H4 (cell line): ENCODE measurements around the gene AK8. TPM values are rescaled to one million over a fixed set of nuclear protein-coding genes. Genes with fewer than 3 reads are reported as not detected.
"Not testable (repeated sequence)": the region's sequence is repeated elsewhere in the genome, so short reads cannot be mapped to it uniquely, and the experiment has no call there.

ENCODE experiments used
- DNase-seq: peaks from one replicate; pipeline ENCODE4 v3.0.0-alpha.2; 2015; ENCODE audit warnings: low spot score
- total RNA-seq: library from RNA; depleted of rRNA; stranded (reverse); fragments of >200 nt; shearing (Covaris generic); gene quantifications from 2 replicates; pipeline ENCODE4 v1.2.3, GENCODE V29; 2014

AK8 gene
- total RNA-seq, 1 experiment from 2014 or later, result 0.21 TPM

DNA sequence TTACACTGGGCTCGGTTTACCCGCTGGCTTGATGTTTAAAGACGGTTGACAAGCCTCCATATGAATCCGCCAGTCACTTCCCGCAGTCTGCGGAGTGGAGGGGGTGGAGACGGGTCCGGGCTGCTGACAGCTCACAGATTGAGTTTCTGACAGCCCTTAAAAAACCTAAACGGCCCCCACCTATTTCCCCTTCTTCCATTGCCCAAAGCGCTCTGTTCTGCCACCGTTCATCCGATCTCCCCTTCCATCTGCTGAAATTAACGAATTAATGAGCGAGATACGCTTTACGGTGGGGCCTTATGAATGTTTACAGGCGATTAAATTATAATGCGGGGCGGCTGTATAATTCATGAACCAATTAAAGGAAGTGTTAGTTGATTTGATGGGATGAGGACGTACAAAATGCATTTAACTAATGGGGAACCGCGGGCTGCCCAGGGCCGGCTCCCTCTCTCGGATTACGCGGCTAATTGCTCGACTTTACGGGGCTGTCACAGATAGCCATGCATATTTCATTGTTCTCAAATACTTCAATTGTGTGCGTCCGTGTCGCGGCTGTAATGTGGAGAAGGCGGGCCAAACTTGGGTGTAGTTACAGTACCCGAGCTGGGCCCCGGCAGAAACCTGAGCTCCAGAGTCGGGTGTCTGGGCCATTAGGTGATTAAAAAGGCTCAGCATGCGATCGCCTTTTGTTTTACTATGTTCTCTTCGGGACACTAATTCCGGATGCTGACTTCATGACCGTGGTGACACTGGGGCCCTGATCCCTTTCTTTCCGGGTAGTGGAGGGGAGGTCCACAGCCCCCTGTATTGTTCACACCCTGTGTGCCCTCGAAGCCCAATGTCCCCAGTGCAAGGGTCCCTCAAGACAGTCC lies 133.0 kb downstream of the AK8 start:
- DNase-seq, result no peak

DNA sequence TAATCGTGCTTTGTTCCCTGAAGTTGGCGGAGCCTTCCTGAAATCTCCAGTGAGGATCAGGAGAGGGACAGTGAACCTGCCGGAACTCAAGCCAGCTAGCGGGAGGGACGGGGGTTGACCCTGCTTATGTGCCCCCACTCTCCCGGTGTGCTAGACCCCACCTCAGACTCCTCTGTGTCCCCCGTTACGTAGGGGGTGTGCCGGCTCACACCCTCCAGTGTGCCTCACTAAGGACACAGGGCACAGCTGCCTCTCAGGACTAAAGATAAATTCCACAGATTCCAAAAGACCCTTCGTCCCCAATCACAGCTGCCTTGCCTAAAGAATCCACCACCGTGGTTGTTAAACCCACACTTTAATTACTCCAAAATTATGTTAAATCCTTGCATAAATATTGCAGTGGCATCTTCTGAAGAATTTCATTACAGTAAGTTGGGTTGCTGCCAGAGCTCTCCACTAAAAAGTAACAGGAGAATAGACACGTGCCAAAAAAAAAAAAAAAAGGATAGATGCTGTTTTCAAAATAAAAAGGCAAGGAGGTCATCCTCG lies 134.1 kb downstream of the AK8 start:
- no peak for DNase-seq

DNA sequence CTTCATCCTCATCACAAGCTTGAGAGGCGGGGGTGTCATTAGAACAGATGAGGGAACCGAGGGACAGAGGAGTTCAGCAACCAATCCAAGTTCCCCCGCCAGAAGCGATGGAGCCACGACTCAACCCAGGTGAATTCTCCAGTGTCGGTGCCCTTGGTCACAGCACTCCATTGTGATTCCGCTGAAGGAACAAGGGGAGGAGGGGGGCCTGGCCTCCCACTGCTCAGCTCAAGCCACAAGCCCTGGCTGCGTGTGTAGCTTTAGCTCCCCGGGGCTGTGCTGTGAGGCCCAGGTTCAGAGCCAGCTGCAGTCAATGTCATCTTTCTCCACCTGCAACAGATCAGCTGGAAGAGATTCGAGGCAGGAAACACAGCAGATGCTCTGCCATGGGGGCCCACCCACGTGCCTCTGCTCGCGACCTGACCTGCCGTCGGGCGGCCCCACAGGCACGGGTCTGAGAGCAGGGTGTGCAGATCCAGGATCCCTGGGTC lies 135.2 kb downstream of the AK8 start:
- no peak for DNase-seq

DNA sequence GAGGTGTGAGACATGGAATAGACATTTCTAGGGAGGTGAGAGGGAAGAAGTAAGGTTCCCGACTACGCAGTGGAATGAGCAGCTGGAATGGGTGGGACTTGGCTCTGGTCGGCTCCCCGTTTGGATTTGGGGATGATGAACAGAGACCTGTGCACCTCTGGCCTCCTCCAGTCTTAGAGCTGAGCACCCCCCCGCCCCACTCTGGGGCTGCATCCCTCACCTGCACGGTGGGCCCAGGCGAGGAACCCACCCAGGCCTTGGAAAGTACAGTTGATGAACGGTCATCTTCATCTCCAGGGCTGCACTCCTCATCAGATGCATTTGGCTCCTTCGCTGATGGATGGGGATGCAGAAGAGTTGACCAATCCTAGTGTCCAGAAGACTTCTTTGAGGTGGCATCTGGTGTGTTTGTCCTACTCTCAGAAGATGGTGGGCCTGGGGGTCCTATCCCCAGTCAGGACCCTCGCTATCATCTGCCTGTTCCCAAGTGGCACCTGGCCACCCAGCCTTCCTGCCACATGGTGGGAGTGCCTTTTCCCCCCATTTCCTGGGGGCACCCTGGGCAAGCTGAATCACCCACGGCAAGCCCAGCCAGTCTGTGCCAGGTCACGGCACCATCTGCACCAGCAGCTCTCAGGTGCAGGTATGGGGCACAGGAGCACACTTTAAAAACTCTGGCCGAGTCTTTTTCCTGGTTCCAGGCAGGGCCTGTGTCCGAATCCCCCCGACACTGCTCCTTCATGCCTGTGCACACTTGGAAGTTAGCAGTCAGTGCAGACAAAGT lies 137.4 kb downstream of the AK8 start:
- DNase-seq, result no peak

DNA sequence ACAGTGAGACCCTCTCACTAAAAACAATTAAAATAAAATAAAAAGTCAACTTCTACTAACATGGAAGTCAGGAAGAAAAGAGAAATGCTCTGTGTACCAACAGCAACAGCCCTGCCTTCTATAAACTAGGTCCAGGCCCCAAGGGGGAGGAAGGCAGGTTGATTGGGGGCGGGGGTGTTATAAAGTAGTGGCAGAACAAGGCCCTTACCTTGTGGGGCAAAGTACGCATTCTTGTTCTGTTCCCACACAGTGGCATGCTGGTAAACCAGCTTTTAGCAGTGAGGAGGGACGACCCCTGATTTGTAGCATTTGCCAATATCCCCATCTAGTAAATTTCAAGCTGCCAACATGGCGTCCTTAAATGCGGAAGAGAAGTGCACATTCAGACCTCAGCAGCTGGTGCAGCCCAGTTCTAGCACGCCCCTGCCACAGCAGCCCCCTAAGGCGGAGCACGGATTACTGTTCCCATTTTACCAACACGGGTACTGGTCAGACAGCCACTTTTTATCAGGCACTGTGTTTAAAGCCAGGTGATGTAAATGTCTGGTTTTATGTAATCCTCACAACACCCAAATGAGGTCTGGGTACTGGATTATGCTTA lies 138.3 kb downstream of the AK8 start:
- no peak for DNase-seq

DNA sequence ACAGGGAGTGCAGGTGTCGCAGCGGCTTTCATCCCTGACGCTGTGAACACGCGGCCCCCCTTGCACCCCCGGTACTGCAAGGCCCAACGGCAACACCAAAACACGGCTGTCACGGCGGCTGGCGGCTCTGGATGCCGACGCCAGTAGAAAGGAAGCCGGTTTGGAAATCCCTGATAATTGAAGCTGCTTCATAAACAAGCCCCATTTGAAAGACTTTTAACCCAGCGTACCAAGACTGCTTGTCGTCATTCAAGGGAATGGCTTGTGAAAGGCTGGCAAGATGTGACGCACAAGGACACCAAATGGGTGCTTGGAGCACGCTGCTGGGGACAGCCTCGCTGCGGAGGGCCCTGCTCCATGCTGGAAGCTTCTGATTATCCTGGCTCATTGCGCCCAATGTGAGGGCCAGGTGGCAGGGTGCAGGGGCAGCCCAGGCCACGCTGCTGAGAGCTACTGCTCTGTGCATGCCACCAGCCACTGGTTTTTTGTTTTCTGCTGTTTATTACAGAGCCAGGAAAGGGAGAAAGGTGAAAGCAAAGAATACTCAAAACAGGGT lies 144.7 kb downstream of the AK8 start:
- DNase-seq, result no peak

DNA sequence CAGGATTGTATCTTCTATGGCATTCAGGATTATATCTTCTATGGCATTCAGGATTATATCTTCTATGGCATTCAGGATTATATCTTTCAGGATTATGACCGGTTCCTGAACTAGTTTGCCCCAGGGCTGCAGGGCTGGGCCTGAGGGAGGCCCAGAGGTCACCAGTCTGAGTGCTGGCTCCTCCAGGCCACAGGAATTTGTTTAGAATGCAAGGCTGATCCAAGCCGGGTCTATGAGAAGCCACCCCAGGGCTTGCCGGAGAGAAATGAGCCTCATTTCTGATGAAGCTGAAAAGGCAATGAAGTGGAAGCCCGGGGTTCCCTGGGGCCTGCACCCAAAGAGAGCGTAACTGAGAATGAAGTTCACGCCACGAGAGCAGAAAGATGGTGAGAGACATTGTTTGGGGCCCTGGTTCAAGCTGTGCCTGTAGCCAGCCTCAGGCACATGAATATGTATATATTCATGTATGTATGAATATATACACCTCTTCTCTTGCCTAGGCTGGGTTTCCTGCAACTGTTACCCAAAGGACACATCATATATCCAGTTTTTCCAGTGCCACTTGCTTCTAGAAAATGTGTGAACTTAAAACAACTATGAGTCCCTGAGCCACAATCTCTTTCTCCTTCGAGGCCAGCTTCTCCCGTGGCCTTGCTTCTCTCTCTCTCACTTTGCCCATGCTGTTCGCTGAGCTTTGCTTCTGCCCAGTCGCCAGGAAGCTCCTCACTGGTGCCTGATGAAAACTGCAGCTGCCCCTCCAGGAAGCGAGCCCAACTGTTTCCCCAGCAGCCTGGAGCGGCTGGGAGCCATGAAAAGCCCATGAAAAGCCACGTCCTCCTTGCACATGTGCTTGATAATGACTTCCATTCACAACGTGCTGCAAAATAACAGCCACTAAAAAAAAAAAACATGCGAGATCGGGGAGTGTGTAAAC lies 145.5 kb downstream of the AK8 start:
- DNase-seq, result no peak

DNA sequence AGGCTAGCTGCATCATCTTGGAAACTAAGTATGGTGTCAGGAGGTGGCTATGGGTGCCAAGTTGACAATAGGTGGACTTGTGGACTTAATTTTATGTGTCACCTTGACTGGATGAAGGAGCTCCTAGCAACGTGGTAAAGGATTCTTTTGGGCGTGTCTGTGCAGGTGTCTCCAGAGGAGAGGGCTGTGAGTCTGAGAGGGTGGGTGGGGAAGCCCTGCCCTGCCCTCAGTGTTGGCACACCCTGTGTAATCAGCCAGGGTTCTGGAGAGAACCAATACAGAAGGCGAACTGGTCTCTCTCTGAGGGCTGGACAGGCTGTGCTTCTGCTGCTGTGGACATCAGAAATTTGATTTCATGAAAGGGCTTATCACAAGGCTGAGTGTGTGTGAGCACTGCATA lies 146.9 kb downstream of the AK8 start:
- no peak for DNase-seq

DNA sequence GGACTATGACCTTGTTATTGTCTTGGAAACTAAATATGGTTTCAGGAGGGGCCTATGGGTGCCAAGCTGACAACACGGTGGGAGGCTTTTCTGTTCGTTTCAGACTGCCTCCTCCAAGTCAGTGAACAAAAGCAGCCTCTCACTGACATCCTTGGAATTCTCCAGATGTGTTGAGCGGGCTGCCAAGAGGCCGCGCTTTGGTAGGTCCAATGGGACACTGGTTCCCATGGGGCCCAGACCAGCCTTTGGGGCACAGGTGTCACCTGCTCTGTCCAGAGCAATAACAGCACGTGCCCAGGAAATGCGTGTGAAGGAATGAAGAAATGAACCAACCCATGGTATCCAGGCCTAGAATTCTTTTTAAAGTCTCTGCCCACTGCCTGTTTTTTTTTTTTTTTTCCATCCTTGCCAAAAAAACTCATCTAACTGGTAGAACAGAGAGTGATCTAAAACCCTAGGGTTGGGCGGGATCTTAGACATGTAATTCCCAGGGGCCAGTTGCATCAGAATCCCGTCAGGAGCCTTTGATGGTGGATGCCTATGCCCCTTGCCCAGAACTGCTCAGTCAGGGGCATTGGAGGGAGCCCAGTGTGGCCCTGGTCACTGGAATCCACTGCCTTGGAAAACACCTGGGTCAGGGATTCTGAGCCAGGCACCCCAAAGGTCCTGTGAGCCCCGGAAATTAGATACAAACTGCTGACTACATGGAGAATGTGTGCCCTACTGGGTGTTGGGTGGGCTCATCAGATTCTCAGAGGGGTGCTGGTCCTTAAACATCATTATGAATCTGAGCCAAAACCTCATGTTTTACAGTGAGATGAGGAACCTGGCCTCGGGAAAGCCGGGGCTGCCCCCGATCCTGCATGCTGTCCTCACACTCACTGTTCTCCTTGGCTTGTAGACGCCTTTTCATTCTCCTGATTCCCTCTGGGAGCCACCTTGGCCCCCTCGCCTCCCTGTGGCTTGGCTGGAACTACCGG lies 147.7 kb downstream of the AK8 start:
- DNase-seq, result no peak

DNA sequence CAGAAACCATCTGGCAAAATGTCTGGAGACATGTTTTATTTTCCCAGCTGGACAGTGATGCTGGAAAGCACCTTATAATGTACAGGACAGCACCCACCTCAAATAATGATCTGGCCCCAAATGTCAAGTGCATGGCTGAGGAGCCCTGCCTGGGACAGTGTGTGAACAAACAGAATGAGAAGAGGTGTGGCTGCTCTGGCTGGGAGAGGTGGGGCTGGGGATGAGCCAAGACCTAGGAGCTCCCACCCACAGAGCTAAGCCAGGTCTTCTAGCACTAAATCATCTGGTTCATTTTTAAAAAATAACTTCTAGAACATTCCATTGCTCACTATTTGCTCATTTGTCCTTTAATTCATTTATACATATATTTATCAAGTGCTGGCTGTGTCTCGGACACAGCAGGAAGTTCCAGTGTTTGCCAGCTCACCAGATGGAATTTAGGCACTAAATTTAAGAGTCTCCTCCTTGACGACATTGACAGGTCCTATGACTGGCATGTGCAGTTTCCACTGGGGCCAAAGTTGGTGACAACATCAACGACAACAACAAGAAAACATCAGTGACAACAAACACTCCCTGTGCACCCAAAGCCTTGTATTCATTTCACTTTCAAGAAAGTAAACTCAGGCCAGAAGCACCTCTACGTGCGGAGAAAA lies 148.7 kb downstream of the AK8 start:
- DNase-seq, result no peak

DNA sequence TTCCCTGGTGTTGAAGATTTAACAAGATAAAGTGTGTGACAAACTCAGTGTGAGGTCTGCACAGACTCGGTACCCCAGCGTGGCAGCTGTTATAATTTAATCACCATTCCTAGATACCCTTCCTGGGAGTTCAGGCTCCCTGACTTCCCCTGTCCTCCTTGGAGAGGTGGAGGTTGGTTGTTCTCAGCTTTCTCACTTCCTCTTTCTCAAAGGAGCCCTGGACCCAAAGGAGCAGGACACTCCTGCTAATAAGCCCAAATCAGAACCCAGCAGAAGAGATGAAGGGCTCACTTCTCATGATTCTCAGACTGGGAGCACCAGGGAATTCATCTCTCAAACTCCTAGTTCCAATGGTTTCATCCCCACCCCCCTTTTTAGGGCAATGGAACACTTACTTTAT lies 149.6 kb downstream of the AK8 start:
- no peak for DNase-seq

DNA sequence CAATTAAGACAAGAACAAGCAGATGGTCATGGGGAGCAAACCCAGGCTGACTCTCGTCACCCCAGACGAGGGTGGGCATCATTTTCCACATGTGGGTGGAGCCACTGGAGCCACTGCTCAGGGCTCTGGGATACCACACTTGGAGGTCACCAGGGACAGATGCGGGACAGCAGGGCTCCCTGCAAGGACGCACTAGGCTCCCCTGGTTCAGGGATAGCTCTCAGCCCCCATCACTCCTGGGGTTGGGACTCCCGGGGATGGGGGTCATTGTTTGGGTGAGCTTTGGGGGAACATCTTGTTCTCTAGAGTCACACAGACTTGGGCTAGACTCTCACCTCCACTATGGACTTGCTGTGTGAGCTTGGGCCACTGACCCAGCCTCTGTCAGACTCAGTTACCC lies 150.0 kb downstream of the AK8 start:
- DNase-seq, result no peak

DNA sequence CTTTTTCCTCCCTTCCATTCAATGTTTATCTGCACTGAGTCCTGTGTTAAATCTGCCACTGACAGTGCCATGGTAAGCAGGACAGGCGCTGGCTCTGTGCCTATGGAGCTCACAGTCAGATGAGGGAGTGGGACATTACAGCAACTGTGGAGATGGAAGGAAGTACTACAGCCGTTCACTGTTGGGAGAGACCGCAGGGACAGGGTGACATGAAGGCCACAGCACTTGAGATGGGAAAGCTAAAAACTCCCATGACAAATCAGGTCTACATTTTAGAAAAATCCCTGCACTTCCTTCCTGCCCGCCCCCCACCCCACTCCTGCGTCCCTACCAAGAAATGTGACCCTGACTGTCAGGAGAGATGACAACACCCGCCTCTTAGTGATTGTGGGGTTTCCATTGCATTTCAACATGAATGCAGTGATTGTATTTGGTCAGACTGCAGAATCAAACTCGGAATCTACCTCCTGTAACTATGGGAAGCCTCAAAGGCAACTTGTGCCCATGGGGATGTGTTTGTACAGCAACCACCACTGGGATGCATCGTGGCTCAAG lies 151.4 kb downstream of the AK8 start:
- DNase-seq, result no peak

DNA sequence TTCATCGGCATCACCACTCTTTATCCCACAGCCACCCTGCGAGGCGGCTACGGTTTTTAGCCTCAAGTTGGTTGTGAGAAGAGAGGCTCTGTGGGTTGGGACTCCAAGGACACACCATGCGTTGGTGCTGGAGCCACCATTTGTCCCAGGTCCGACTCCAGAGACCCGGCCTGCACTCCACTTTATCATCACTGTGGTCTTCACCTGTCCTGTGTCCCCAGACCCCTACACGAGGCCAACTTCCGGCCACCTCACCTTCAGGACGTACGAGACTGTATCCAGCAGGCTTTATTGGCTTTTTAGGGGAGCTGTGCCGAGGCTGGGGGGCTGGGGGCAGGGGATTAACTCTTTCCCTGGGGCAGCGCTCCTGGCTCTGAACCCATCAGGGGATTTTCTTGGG lies 152.8 kb downstream of the AK8 start:
- DNase-seq, result no peak

DNA sequence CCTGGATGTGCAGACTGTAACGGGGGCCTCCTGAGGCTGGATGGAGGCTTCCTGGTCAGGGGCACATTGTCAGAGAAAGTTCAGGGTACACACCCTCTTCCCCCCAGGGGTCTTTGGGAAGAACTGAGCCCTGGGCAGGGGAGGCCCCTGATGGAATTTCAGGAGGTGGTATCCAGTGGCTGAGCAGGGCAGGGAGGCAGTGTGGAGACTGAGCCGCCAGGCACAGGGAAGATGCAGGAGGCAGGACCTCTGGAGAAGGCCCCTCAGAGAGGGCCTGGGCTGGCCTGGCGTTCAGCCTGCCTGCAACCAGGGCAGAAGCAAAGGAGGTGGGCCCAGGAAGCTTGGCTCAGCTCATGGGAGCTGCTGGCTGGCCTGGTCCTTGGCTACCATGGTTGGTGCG lies 154.3 kb downstream of the AK8 start:
- DNase-seq, result no peak

DNA sequence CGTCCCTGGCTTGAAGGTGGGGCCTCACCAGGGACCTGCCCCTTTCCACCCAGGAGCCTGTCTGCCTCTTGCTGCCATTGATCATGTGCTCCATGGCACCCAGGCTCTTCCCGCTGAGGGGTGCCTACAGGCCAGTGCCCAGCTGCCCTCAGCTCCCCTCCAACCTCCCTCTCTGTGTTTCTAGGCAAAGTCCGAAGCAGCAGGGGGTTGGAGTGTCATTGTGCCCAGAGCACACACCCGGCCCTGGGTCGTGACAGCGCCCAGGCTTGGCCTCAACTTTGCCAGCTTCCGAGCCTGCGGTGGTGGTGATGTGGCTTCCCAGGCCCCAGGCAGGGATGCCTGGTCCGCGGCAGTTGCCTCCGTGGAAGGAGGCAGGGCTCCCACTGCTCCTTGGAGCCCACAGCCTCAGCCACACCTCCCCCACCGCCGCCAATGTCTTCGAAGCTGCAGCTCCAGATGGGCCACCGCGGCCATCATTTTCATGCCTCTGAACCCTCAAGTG lies 155.5 kb downstream of the AK8 start:
- DNase-seq, result no peak

DNA sequence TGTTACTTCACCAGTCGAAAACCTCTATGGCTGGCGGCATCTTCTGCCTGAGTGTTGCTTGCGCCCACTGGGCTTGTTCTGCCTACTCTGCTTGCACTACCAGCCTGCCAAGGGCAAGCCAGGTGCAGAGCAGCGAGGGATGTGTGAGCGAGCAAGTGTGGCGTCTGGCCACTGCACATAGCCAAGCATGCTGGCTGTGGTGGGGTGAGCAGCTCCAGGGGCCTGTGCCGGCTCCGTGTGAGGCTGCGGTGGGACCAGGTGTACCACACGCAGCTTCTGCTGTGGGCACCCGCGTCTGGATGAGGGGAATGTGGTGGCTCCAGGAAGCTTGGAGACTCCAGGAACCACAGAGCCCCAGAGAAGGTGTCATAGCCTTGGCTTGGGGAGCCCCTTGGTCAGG lies 156.4 kb downstream of the AK8 start:
- no peak for DNase-seq

DNA sequence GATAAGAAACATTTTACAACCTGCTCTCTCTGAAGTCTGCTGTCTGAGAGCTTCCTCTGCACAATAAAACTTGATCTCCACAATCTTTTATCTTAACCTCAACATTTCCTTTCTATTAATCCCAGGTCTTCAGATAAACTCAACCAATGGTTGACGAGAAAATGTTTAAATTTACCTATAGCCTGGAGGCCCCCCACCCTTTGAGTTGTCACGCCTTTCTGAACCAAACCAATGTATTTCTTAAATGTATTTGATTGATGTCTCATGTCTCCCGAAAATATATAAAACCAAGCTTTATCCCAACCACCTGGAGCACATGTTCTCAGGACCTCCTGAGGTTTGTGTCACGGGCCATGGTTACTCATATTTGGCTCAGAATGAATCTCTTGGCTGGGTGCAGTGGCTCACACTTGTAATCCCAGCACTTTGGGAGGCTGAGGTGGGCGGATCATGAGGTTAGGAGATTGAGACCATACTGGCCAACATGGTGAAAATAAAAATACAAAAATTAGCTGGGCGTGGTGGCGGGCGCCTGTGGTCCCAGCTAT lies 159.6 kb downstream of the AK8 start:
- DNase-seq, result not testable (repeated sequence)
